Common myeloid progenitor, CD34-positive (primary cell): ENCODE data around the gene MAP2K5.

Experiments
- CTCF ChIA-PET: fragments of 350-600 bp; sonication (Branson Sonifier 250); formaldehyde crosslinking; loops from one replicate; lab custom pipeline; 2021; ENCODE audit warnings: antibody characterized with exemption; lab: Charles Lee
- POLR2A ChIA-PET: fragments of 350-600 bp; sonication (Branson Sonifier 250); formaldehyde crosslinking; loops from one replicate; lab custom pipeline; 2021; ENCODE audit warnings: antibody characterized with exemption; lab: Charles Lee
- DNase-seq, 3 donors: peaks; one replicate each; pipeline versions ENCODE4 v3.0.0 to v3.0.0-alpha.2; 2013
- H3K27ac ChIP-seq, 2 experiments: 1 replicate in 1 of 2; 2 replicates in 1 of 2; pipeline ENCODE4 v1.7.0; 2013; ENCODE audit warnings: inconsistent platforms in 2 of 2, low read length in 2 of 2, mild to moderate bottlenecking in 2 of 2, low read depth in 1 of 2, moderate library complexity in 1 of 2; ENCODE audit not compliant: severe bottlenecking in 2 of 2, insufficient read depth in 1 of 2, poor library complexity in 1 of 2
- H3K27me3 ChIP-seq, 5 experiments: replicated peaks in 2 of 5; 1 replicate in 3 of 5; 2 replicates in 2 of 5; pipeline versions ENCODE4 v1.6.1 to v1.7.0; 2013; ENCODE audit warnings: low read length in 4 of 5, mild to moderate bottlenecking in 2 of 5, moderate library complexity in 2 of 5, inconsistent platforms in 1 of 5; ENCODE audit not compliant: insufficient read depth in 5 of 5, control insufficient read depth in 4 of 5
- H3K36me3 ChIP-seq, 4 experiments: 1 replicate in 2 of 4; 2 replicates in 2 of 4; pipeline versions ENCODE4 v1.6.1 to v1.7.0; 2013; ENCODE audit warnings: low read length in 3 of 4, control low read depth in 1 of 4, mild to moderate bottlenecking in 1 of 4; ENCODE audit not compliant: control insufficient read depth in 4 of 4, insufficient read depth in 4 of 4
- H3K4me1 ChIP-seq, 4 experiments: 1 replicate in 3 of 4; 2 replicates in 1 of 4; pipeline versions ENCODE4 v1.6.1 to v1.7.1; 2013; ENCODE audit warnings: low read length in 3 of 4, mild to moderate bottlenecking in 3 of 4, control low read depth in 1 of 4, inconsistent platforms in 1 of 4, moderate library complexity in 1 of 4; ENCODE audit not compliant: control insufficient read depth in 4 of 4, insufficient read depth in 4 of 4; ENCODE audit errors: control extremely low read depth in 1 of 4
- H3K4me3 ChIP-seq, 7 experiments: 1 replicate in 4 of 7; 2 replicates in 3 of 7; pipeline versions ENCODE4 v1.5.1 to v1.7.0; 2013; ENCODE audit warnings: mild to moderate bottlenecking in 7 of 7, low read length in 6 of 7, moderate library complexity in 6 of 7, inconsistent platforms in 2 of 7, low read depth in 2 of 7, control low read depth in 1 of 7; ENCODE audit not compliant: insufficient read depth in 4 of 7, control insufficient read depth in 1 of 7; ENCODE audit errors: extremely low read depth in 1 of 7
- H3K9me3 ChIP-seq, 5 experiments: 1 replicate in 4 of 5; 2 replicates in 1 of 5; pipeline versions ENCODE4 v1.6.1 to v1.7.1; 2013; ENCODE audit warnings: low read length in 4 of 5, mild to moderate bottlenecking in 2 of 5, inconsistent platforms in 1 of 5, low read depth in 1 of 5, moderate library complexity in 1 of 5; ENCODE audit not compliant: control insufficient read depth in 4 of 5, insufficient read depth in 2 of 5; ENCODE audit errors: control extremely low read depth in 1 of 5
- WGBS: methylation state at CpG from one replicate; pipeline ENCODE4 v1.1.5; 2013; ENCODE audit not compliant: insufficient coverage; 5-methylcytosine and 5-hydroxymethylcytosine counted together

Gene MAP2K5

GRCh38 chr15:67722030-67722817, 179.7 kb downstream of the MAP2K5 start:
- 93% methylated on average over 2 of the region's 5 CpGs for WGBS
- no peak overlapping the region for H3K27ac ChIP-seq
- POLR2A ChIA-PET = no interaction called here

GRCh38 chr15:67723294-67724024, 181.0 kb downstream of the MAP2K5 start:
- no peak for DNase-seq
- no peaks in the 10 kb centered on the region for H3K27me3 ChIP-seq
- no peaks in the 10 kb centered on the region for H3K9me3 ChIP-seq
- H3K36me3 ChIP-seq = peaks cover 0 to 3% (median 0%) of the 10 kb centered on the region in 4 experiments
- H3K4me3 ChIP-seq = no peak overlapping the region
- ChIA-PET POLR2A (no interaction called here), CTCF (no interaction called here)
- peaks cover 5 to 34% (median 28%) of the 10 kb centered on the region in 4 experiments for H3K4me1 ChIP-seq
- WGBS = 100% methylated on average over 1 of the region's 4 CpGs
- H3K27ac ChIP-seq = no peak overlapping the region

More at GRCh38 chr15:67722030-67722817, 179.7 kb downstream of the MAP2K5 start:
- CTCF ChIA-PET = no interaction called here
- peaks cover 0 to 3% (median 0%) of the 10 kb centered on the region in 4 experiments for H3K36me3 ChIP-seq
- no peak overlapping the region for H3K4me3 ChIP-seq
- H3K4me1 ChIP-seq = peaks cover 5 to 34% (median 28%) of the 10 kb centered on the region in 4 experiments
- no peaks in the 10 kb centered on the region for H3K27me3 ChIP-seq
- H3K9me3 ChIP-seq = no peaks in the 10 kb centered on the region
- no peak for DNase-seq

GRCh38 chr15:67724691-67725375, 182.3 kb downstream of the MAP2K5 start:
- ChIA-PET CTCF (no interaction called here), POLR2A (no interaction called here)
- Histone ChIP-seq H3K27ac (no peak overlapping the region), H3K4me1 (peaks cover 5 to 26% (median 20%) of the 10 kb centered on the region in 4 experiments), H3K9me3 (no peaks in the 10 kb centered on the region), H3K4me3 (no peak overlapping the region), H3K36me3 (peaks cover 0 to 3% (median 0%) of the 10 kb centered on the region in 4 experiments), H3K27me3 (no peaks in the 10 kb centered on the region)
- no peak for DNase-seq
- WGBS = 93% methylated on average over 4 of the region's 4 CpGs

- POLR2A ChIA-PET = no interaction called here
Observed at GRCh38 chr15:67730135-67730534, 187.6 kb downstream of the MAP2K5 start.

GRCh38 chr15:67731112-67731721, 188.7 kb downstream of the MAP2K5 start:
- POLR2A ChIA-PET = interaction anchor here (0.6 kb wide), 1 partner anchor 1371 kb away, joined by 3 read pairs; no protein-coding TSS in a partner anchor
- CTCF ChIA-PET = interaction anchor here (2.1 kb wide), 1 partner anchor 12 kb away, joined by 7 read pairs; no protein-coding TSS in a partner anchor

More at GRCh38 chr15:67730135-67730534, 187.6 kb downstream of the MAP2K5 start:
- peaks cover 0 to 13% (median 9%) of the 10 kb centered on the region in 4 experiments for H3K4me1 ChIP-seq
- H3K9me3 ChIP-seq = no peaks in the 10 kb centered on the region
- CTCF ChIA-PET = no interaction called here
- no CpG with 5 or more reads among the region's 1 CpG for WGBS
- H3K27ac ChIP-seq = no peak overlapping the region
- peaks cover 0 to 2% (median 0%) of the 10 kb centered on the region in 4 experiments for H3K36me3 ChIP-seq
- no peak for DNase-seq
- H3K4me3 ChIP-seq = no peak overlapping the region
- H3K27me3 ChIP-seq = no peaks in the 10 kb centered on the region

GRCh38 chr15:67732164-67732563, 189.7 kb downstream of the MAP2K5 start:
- POLR2A ChIA-PET = no interaction called here

More at GRCh38 chr15:67731112-67731721, 188.7 kb downstream of the MAP2K5 start:
- Histone ChIP-seq H3K27me3 (no peaks in the 10 kb centered on the region), H3K4me1 (peaks cover 0 to 23% (median 16%) of the 10 kb centered on the region in 4 experiments), H3K36me3 (no peaks in the 10 kb centered on the region), H3K9me3 (no peaks in the 10 kb centered on the region), H3K27ac (no peak overlapping the region), H3K4me3 (no peak overlapping the region)
- 57% methylated on average over 1 of the region's 2 CpGs for WGBS
- no peak for DNase-seq

More at GRCh38 chr15:67732164-67732563, 189.7 kb downstream of the MAP2K5 start:
- Histone ChIP-seq H3K4me3 (no peak overlapping the region), H3K9me3 (no peaks in the 10 kb centered on the region), H3K27ac (no peak overlapping the region), H3K27me3 (no peaks in the 10 kb centered on the region), H3K4me1 (peaks cover 0 to 23% (median 16%) of the 10 kb centered on the region in 4 experiments), H3K36me3 (no peaks in the 10 kb centered on the region)
- no peak for DNase-seq
- CTCF ChIA-PET = interaction anchor here (2.1 kb wide), 1 partner anchor 11 kb away, joined by 7 read pairs; no protein-coding TSS in a partner anchor
